Measurements from ENCODE around the gene LZIC.
A peak's percentile ranks its signal among the peaks of the same experiment; 100 is the strongest.

Gene LZIC

DNA sequence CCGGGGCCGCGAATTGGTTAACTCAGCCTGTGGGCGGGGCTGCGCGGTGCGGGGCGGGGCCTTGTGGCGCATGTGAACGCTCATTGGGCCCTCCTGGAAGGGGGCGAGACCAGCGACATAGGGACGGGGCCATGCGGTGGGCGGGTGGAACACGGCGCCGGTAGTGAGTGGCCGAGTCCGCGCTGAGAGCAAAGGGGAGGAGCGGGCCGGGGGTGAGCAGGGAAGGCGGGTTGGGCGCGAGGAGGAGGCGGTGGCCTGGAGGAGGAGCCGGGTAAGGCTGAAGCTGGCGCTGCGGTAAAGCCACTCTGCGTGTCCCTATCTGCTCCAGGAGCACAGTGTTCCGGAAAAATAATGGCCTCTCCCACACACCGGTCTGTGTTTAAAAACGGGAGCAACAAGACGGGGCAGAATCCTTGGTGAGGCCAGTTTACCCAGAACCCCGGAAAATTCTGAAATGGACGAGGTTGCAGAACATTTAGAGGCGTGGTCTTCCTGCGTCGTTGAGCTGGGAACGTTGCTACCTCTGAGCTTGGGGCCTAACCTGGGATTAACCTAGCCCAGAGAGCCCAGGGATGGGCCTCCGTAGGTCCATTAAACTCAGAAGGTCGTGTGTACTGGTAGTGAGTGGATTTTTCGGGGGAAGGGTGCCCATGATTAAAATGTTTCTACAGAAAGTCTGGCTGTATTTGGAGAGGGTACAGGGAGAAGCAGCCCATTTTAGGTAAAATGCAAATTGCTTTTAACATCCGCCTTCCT is 32.6 kb downstream of the LZIC start:
- peak; percentile 87 for DNase-seq (ENCODE audit: low read depth, low spot score)

DNA sequence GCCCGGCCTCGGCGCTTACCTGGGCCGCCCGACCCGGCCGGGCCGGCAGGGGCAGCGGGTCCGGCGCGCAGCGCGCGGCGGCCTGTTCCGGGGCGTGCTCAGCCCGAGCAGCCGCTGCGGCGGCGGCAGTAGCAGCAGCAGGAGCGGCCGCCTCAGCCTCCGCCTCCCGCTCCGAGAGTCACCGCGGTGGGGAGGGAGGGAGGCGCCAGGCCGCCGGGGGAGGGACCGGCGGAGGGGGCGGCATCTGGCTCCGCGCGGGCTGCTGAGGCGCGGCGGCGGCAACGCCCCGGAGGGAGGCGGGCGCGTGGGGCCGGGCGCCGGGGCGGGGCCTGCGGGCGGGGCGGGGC is 33.1 kb downstream of the LZIC start, which contains the start of gene CTNNBIP1:
Gene CTNNBIP1, minus strand, starts transcription at position 194 of the 347 bp plus-strand sequence. CDS start 38,205 bp downstream, outside the sequence.
- DNase-seq (ENCODE audit: low read depth, low spot score), result no peak

DNA sequence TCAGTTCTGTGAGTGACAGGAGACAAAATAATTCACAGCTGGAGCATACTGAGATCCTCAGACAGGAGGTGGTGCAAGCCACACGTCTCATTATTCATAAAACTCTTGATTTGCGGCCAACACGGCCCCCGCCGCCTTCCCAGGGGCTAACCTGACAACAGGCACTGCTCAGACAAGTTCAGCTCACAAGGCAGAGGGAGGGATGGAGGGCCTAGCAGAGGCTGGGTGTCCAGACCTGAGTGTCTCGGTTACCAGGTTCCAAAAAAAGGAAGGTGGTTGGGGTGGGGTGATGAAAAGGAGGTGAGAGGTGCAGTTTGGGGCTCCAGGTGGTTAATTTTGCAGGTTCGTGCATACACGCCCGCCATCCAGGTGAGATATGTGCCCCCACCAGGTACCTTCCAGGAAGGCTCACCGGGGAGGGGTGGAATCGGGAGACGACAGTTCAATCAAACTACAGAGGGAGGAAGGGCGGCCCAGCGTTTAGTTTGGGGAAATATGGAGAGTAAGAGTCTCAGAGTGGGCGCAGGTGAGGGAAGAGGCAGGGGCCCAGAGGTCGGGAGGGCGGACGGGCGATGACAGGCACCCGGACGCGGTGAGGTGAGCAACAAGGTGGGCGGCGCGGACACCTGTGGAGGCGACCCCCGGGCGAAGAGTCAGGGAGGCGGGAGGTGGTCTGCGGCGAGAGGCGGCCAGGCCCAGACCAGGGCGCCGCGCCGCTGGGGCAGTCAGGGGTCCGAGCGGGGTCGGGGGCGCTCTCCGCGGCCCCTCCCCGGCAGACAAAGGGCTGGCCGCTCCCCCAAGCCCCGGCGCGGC is 33.8 kb downstream of the LZIC start:
- no peak for DNase-seq (ENCODE audit: low read depth, low spot score)

DNA sequence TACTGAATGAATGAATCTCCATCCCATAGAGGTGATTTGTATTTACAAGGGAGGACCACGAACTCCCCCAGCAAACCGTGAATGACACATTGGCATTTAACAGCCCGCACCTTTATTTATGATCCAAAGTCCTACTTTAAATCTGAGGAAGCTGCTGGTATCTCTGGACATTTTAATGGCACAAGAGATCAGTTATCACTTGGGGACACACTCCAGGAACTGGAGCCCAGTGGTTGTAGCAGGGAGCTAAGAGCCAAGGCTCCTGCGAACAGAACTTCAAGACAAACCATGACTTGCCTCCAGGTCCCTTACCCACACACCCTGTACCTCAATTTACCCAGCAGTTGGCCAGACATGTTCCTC is 34.3 kb downstream of the LZIC start:
- no peak for DNase-seq (ENCODE audit: low read depth, low spot score)

DNA sequence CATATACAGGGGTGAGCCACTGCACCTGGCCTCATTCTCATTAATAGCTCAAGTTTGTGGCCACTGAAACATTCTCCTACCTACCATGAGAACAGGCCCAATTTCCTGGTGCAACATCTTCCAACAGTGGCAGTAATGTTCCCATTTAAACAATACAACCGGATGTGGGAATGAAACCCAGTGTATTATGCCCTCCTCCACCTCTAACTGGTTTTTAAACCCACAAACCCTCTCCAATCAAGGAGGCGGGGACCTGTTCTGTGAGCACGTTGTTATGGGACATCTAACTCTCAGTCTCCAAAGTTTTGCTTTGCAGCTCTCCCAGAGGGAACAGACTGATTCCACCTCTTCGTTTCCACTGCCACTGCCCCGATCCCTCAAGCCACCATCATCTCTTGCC is 35.8 kb downstream of the LZIC start:
- DNase-seq (ENCODE audit: low read depth, low spot score), result no peak

DNA sequence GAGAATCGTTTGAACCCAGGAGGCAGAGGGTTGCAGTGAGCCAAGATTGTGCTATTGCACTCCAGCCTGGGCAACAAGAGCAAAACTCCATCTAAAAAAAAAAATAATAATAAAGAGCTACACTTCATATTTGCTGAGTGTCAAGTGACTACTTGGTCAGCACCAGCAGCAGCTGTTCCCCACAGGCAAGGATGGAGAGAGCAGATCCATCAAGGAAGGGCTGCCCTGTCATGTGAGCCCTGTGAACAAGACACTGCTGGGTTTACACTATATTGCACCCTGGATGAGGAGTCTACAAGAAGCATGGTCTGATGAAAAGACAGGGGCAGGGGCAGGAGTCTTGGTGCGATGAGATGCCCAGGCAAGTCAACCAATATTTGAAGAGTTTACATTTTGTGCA is 36.7 kb downstream of the LZIC start:
- DNase-seq (ENCODE audit: low read depth, low spot score), result no peak

DNA sequence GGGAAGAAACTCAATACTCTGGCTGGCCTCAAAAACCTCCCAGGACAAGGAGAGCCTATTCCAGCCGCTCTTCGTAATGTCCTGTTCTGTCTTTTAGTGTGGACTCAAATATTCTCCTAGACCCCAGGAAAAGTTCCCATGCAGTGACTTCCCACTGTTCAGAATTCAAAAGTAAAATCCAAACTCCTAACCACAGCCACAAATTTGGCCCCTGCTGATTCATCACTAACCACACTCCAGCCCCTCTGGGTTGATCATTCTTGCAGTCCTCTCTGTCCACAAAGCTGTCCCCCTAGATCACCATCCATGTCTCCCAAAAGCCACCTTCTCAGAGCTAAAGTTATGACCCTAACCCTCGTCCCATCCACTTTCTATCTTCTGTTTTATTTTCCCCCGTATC is 38.2 kb downstream of the LZIC start:
- DNase-seq (ENCODE audit: low read depth, low spot score), result no peak

DNA sequence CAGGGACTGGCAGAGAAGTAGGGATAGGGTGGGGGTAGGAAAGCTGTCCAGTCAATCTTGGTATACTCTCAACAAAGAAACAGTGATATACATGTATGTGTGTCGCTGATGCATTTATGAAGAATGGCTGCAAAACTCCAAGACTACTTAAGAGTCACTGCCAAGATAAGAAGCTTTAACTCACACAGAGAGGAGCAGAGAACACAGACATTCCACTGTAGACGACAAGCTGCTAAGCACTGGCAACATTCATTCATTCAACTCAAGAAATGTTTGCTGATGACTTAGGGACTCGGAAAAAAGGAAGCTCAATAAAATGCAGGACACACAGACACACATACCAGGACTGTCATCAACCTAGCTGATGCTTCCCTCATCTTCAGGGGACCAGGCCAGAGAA is 38.6 kb downstream of the LZIC start:
- DNase-seq (ENCODE audit: low read depth, low spot score), result no peak

DNA sequence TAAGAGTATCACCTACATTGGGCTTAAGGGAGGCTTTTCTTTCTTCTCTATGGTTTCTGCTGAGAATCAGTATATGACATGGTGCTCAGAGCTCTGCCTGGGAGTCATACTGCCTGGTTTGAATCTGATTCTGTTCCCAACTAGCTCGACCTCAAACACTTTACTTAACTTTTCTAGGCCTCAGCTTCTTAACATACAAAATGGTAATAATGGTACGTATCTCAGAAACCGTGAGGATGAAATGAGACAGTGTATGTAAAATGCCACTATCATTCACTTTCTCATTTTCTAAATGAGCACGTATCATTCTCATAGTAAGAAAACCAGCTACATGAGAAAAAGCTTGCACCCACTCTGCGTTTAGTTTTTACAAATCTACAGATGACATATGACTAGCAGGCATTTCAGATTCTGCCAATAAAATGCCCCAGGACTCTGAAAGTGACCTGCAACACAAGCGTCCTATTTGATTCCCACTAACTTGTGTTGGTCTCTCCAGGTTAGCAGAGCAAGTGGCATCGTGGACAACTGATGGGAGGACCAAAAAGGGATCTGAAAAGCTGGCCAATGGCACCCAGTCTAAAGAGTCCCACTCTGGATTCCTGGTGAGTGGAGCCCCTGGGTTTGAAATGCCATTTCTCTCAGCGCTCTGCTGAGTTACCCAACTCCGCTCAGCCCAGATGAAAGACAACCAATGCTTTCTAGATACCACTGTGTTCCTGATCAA is 39.2 kb downstream of the LZIC start:
- DNase-seq (ENCODE audit: low read depth, low spot score), result no peak

DNA sequence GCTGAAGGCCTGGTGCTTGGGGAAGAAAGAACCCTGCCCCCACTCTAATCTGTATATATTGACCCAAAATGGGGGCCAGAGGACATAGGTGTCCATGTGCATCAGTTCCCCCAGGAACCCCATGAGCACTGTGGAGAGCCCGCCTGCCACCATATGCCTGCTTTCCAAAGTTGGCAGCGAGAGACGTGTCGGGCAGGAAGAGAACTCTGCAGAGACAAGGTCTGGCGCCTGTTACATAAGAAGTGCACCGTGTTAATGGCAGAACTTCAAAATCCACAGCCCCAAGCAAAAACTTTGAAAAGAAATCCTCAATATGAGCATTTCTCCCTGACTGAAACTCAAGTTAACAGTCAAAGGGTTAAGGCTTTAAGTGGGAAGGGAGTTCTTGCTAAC is 41.1 kb downstream of the LZIC start:
- DNase-seq (ENCODE audit: low read depth, low spot score), result no peak

DNA sequence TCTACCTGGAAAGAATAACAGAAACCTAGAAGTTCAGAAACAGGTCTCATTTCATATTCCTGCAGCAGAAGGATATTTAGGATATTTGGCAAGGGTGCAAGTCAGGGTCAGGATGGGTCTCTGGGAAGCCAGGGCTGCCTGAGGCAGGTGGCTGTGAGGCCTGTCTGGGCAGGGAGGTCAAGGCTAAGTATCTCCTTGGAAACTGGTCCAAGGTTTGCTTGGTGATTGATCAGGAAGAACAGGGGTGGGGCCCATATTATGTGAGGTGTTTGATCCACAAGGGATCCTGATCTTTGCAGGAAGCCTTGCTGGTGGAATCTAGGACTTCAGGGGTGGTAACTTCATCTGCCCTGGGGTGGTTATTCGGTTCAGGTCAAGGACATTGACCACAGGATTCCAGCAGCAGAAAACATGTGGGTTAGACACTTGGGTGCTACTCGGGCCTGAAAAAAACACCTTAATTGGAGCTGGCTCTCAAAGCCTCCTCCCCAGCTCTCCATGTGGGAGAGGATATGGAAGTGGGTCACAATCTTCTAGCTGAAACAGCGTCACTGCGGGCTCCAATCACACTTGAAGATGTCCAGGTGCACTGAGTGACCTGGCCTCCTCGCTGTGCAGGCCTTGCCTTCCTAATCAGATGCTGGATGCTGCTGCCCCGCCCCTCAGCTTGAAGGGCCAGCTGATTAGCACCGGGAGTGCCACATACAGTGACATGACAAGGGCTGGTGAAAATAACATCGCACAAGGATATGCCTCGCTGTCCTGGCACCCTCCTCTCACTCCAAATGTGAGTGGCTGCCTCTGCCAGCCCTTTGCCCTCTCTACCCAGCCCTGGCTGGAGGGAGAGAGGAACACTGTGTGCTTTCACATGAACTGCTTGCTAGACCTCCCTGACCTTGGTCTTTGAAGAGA is 41.8 kb downstream of the LZIC start:
- no peak for DNase-seq (ENCODE audit: low read depth, low spot score)

DNA sequence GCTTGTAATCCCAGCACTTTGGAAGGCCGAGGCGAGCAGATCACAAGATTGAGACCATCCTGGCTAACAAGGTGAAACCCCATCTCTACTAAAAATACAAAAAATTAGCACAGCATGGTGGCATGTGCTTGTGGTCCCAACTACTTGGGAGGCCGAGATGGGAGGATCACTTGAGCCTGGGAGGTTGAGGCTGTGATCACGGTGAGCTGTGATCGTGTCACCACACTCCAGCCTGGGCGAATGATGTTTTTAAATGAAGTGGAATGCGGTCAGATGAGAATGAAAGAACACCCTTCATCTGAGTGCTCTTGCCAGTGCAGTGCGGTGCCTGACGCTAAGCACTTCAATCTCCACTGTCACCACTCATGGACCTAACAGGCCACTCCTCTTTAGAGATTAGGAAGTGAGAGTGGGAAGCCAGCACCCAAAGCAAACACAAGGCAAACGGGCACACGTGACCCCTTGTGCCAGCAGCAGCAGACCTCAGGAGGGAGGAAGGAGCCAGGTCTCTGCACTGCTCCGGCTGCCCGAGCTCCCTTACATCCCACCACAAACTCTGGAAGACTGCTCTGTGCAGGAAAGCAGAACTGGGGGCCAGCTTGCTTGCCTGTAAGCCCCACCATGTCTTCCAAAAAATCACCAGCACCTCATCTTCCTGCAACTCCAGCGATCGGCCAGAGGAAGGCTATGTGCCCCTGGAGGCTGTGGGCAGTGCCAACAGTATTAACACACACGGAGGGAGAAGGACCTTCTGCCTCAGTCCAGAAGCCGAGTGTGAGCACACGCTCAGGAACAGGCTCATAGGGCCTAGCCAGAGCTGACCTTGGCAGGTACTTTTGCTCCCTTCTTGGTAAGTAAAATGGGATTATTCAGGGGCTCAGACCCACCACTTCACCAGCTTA is 42.8 kb downstream of the LZIC start:
- DNase-seq (ENCODE audit: low read depth, low spot score), result no peak

DNA sequence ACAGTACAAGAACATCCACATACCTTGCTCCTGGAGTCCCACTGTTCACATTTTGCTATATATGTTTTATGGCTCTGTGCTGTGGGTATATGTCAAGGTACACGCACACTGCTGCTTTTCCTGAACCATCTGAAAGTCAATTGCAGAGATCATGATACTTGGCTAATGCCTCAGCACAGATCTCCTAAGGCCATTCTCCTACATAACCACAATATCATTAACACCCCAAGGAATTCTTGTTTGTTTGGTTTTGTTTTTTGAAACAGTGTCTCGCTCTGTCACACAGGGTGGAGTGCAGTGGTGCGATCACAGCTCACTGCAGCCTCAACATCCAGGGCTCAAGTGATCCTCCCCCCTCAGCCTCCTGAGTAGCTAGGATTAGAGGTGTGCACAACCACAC is 49.1 kb downstream of the LZIC start:
- DNase-seq (ENCODE audit: low read depth, low spot score), result no peak

DNA sequence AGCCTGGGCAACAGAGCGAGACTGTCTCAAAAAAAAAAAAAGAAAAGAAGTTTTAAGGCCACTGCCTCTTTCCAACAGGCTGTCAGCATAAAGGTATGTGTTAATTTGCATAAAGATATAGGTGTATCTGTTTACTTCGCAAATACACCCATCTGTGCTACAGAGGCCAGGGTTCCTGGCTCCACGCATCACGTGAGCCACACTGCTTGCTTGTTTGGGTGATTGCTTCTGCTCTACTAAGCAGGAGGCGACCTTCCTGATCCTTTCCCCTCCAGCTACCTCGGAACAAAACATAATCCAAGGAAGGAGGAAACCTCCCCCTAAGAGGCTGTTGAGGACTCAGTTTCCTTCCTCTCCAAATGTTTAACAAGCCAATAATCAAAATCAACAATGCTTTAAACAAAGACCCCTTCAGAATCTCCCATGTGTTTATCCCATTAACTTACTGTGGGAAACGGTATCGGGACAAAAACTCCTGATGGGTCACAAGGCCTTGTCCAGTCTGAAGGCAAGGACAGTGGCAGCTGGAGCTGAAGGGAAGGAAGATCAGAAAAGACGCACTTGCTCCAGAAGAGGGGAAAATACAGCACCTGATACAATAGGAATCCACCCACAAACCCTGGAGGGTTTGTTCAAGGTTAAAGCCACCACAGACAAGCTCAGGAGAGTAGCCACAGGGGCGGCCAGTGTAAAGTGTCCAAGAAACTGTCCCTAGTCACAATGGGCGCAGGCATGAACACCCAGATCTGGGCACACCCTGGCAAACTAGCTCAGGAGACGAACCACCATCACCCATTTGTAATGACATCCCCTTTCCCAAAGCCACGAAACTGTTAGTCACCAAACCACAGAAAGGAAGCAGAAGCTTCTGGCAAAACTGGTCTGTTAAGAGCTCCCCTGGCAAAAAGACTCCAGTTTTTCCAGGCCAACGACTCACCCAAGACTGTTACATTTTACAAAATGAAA is 50.3 kb downstream of the LZIC start:
- no peak for DNase-seq (ENCODE audit: low read depth, low spot score)

DNA sequence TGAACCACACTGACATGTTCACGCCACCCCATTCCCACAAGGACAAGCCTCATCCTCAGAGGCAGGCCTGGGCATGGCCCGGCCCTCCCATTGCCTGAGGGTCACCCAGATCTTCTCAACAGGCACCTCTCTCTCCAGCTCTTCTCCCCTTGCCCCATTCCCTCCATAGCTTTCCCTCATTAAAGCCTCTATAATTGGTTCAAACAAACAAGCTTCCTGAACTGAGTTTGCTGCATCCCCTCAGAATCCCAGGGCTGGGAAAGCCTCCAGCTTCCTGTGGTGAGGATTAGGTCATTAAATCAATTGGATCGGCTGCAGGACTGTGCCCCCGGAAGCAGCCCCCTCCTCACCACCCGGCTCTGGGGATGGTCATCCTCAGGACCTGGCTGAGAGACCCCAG is 52.0 kb downstream of the LZIC start:
- no peak for DNase-seq (ENCODE audit: low read depth, low spot score)

DNA sequence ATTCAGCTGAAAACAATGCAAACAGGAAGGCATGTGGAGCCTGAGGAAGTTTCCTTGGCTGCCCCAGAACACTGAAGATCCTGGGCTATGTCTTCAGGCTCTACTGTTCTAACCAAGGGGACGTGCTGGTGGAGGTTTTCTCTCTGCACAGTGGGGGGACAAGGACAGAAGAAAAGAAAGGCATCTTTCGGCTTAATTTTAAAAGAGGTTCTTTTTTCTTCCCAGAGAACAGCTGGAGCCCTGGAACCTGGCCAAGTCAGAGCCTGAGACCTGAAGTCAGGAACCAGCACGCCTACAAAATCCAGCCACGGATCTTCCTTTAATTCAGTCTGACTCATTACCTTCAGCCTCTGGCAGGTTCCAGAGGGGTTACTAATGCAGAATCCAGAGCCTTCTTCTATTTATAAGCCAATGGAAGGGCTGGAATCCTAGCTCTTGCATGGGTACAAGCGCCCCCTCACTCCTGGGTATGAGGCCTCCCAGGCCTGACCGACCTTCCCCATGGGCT is 52.9 kb downstream of the LZIC start:
- DNase-seq (ENCODE audit: low read depth, low spot score), result no peak

DNA sequence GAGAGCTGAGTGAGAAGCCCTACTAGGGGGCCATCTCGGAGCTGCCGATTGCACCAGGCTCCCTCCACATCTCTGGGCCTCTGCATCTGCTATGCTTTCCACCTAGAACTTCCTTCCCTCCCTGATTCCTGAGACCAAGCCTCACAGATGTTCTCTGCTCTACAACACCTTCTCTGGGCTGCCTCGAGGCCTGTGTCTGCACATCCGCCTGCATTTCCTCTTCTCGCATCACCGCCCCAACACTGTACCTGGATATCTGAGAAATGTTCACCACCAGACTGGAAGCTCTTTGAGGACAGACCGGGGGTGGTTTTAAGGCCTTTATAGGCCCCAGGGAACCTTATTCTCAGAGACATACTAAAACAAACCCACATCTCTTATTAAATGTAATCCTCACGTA is 53.8 kb downstream of the LZIC start:
- DNase-seq (ENCODE audit: low read depth, low spot score), result no peak

DNA sequence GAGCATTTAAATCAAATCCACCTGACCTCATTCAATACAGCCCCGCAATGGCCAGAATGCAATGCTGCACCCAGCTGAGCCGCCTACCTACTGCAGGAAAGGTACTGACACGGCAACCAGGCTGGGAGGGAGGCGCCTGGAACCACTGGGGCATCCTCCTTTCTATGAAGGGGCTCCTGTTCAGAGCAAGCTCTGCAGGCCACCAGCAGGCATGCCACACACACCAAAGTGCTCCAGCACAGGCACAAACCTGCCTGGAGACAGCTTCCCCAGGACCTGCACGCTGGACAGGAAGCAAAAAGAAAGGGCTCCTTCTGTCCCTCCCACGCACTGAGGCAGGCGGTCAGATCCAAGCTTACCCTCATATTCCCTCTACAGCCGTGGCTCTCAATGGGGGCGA is 54.3 kb downstream of the LZIC start:
- no peak for DNase-seq (ENCODE audit: low read depth, low spot score)

DNA sequence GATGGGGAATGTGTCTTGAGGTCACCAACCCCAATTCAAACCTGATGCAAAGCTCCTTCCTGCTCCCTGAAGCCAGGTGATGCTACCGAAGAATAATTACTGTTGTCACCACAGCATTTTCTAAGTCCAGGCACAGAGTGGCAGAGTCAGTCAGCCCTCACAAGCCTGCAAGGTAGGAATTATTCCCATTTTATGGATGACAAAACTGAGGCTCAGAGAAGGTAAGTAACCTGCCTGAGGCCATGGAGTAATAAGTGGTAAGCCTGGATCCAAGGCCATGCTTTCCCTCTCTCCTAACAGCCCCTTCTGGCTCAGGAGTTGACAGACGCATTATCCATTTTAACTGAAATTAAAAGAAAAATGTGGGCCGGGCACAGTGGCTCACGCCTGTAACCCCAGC is 56.1 kb downstream of the LZIC start:
- DNase-seq (ENCODE audit: low read depth, low spot score), result no peak

Measured in iPS DF 19.7 (cell line).